Left ventricle myocardium inferior (tissue), 1 donor: Measurements from ENCODE around the gene BTRC. TPM values are rescaled to one million over a fixed set of nuclear protein-coding genes. Genes with fewer than 3 reads are reported as not detected.

Experiments used
- DNase-seq: peaks from one replicate; pipeline ENCODE4 v3.0.0-alpha.2; 2020
- H3K27ac ChIP-seq: fragments of 200-600 bp; replicated peaks from 2 replicates; pipeline ENCODE4 v1.8.0; 2021
- H3K27me3 ChIP-seq: fragments of 200-600 bp; 2 replicates; pipeline ENCODE4 v1.8.0; 2021; ENCODE audit warnings: low read depth
- H3K36me3 ChIP-seq: fragments of 200-600 bp; 2 replicates; pipeline ENCODE4 v1.8.0; 2021
- H3K4me1 ChIP-seq: fragments of 200-600 bp; 2 replicates; pipeline ENCODE4 v1.8.0; 2021
- H3K4me3 ChIP-seq: fragments of 200-600 bp; 2 replicates; pipeline ENCODE4 v1.8.0; 2021; ENCODE audit warnings: mild to moderate bottlenecking, moderate library complexity
- H3K9me3 ChIP-seq: fragments of 200-600 bp; replicated peaks from 2 replicates; pipeline ENCODE4 v1.8.0; 2021
- intact Hi-C: fragments of 100-400 bp; cut with micrococcal nuclease; formaldehyde crosslinking; loops from one replicate; pipeline ENCODE4 v1.11.0; 2022
- total RNA-seq: library from RNA; stranded (reverse); fragmentation: NEBNext Ultra II Directional; extraction: Animal tissue kit (Norgen Biotek cat#: 25700); gene quantifications from one replicate; pipeline ENCODE4 v1.2.1, GENCODE V29; 2021
- TF ChIP-seq, protein P1 (sequence below): fragments of 200-600 bp; IDR thresholded peaks from 2 replicates; pipeline ENCODE4 v1.8.0; 2021; ENCODE audit warnings: antibody characterized with exemption, mild to moderate bottlenecking, borderline replicate concordance
- donor health status: DM: no; HTN: yes; CAD: no; lungs with severe emphysema.

Gene BTRC
- total RNA-seq, 1 donor from 2014 or later, result 34.8 TPM

DNA sequence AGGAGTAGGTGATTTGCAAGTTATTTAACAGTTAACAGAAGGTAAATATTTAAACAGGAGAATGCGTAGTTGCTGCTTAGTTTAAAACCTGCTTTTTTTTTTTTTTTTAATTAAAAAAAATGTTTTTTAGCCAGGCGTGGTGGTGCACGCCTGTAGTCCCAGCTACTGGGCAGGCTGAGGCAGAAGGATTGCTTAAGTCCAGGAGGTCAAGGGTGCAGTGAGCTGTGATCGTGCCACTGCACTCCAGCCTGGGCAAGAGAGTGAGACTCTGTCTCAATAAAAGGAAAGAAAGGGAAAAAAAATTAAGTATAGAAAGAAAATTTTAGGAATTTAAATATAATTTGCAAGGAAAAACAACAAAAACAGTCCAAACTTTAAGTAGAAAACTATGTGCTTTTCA, 71.6 kb downstream of the BTRC start:
- no peak overlapping the region for H3K4me3 ChIP-seq
- H3K4me1 ChIP-seq, result peaks cover 9% of the 10 kb centered on the region
- intact Hi-C loops, result no loop called here
- DNase-seq, result no peak
- no peaks in the 10 kb centered on the region for H3K27me3 ChIP-seq
- no peaks in the 10 kb centered on the region for H3K36me3 ChIP-seq
- no peaks in the 10 kb centered on the region for H3K9me3 ChIP-seq
- no peak overlapping the region for H3K27ac ChIP-seq
- TF ChIP-seq, protein P1, sequence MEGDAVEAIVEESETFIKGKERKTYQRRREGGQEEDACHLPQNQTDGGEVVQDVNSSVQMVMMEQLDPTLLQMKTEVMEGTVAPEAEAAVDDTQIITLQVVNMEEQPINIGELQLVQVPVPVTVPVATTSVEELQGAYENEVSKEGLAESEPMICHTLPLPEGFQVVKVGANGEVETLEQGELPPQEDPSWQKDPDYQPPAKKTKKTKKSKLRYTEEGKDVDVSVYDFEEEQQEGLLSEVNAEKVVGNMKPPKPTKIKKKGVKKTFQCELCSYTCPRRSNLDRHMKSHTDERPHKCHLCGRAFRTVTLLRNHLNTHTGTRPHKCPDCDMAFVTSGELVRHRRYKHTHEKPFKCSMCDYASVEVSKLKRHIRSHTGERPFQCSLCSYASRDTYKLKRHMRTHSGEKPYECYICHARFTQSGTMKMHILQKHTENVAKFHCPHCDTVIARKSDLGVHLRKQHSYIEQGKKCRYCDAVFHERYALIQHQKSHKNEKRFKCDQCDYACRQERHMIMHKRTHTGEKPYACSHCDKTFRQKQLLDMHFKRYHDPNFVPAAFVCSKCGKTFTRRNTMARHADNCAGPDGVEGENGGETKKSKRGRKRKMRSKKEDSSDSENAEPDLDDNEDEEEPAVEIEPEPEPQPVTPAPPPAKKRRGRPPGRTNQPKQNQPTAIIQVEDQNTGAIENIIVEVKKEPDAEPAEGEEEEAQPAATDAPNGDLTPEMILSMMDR, result no peak

- Histone ChIP-seq H3K4me3 (no peak overlapping the region), H3K36me3 (no peaks in the 10 kb centered on the region), H3K27me3 (no peaks in the 10 kb centered on the region), H3K4me1 (peaks cover 9% of the 10 kb centered on the region), H3K27ac (no peak overlapping the region), H3K9me3 (no peaks in the 10 kb centered on the region)
- TF ChIP-seq, protein P1, result no peak
- intact Hi-C loops, result no loop called here
- DNase-seq, result no peak
Measured at GRCh38 chr10:101428036-101428435, 74.1 kb downstream of the BTRC start.

DNA sequence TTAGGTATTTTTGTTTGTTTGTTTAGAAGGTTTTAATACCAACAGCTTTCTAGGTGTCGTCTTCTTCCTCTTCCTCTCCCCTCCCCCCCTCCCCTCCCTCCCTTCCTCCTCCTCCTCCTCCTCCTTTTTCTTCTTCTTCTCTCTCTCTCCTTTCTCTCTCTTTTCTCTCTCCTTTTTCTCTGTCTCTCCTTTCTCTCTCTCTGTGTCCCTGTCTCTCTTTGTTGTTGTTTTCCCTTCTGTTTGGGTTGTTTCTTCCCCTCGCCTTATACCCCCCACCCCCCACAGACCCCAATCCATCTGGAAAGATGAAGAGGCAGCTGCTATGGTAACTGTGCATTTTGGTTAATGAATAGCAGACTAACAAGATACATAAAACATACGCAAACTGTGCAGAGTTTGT, 75.5 kb downstream of the BTRC start:
- TF ChIP-seq, protein P1, result no peak
- Histone ChIP-seq H3K36me3 (no peaks in the 10 kb centered on the region), H3K4me1 (peaks cover 3% of the 10 kb centered on the region), H3K9me3 (no peaks in the 10 kb centered on the region), H3K4me3 (no peak overlapping the region), H3K27me3 (no peaks in the 10 kb centered on the region), H3K27ac (no peak overlapping the region)
- no peak for DNase-seq
- intact Hi-C loops, result no loop called here

DNA sequence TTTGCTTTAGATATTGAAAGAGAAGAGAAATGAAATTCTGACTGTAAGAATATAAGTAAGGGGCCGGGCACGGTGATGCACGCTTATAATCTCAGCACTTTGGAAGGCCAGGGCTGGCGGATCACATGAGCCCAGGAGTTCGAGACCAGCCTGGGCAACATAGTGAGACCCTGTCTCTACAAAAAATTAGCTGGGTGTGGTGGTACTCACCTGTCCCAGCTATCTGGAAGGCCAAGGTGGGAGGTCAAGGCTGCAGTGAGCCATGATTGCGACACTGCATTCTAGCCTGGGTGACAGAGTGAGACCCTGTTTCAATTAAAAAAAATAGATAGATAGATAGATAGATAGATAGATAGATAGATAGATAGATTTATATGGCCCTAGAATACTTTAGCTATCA, 82.3 kb downstream of the BTRC start:
- no peak for DNase-seq
- peaks cover 15% of the 10 kb centered on the region for H3K4me1 ChIP-seq
- H3K4me3 ChIP-seq, result no peak overlapping the region
- H3K27ac ChIP-seq, result no peak overlapping the region
- H3K36me3 ChIP-seq, result no peaks in the 10 kb centered on the region
- H3K9me3 ChIP-seq, result no peaks in the 10 kb centered on the region
- intact Hi-C loops, result no loop called here
- TF ChIP-seq, protein P1, result no peak
- H3K27me3 ChIP-seq, result no peaks in the 10 kb centered on the region

DNA sequence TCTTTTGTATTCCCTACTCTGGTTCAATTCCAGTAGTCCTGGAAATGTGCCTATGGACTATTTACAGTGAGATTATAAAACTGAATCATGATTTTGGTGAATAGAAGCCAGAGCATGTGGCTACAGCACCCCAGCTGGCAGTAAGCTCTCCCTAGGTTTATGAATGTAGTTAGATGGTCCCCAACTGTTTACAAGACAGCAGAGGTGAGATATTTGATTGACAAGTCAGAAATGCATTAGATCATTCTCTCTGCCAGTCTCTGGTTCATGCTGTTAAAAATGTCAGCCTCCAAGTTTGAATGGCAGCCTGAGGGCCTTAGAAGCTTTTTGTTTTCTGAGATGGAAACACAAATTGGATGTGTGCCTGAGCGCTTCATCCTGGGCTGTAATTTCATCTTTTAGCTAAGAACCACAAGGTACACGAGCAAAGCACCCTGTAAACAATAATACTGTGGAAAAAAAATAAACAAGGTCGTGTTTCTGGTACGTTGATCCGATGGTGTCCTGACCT, 85.0 kb downstream of the BTRC start:
- no peaks in the 10 kb centered on the region for H3K27me3 ChIP-seq
- TF ChIP-seq, protein P1, result no peak
- DNase-seq, result no peak
- no peaks in the 10 kb centered on the region for H3K9me3 ChIP-seq
- no peaks in the 10 kb centered on the region for H3K36me3 ChIP-seq
- H3K27ac ChIP-seq, result no peak overlapping the region
- H3K4me3 ChIP-seq, result no peak overlapping the region
- H3K4me1 ChIP-seq, result peaks cover 23% of the 10 kb centered on the region
- intact Hi-C loops, result no loop called here
